GM18867 (cell line): ENCODE data around the gene HDLBP.

ENCODE experiments used
- ATAC-seq: cut with Tn5 transposase; IDR thresholded peaks from one replicate; pipeline ENCODE4 v1.9.1; 2021; ENCODE audit warnings: mild to moderate bottlenecking, moderate library complexity; ENCODE audit not compliant: unreplicated experiment

Gene HDLBP, protein sequence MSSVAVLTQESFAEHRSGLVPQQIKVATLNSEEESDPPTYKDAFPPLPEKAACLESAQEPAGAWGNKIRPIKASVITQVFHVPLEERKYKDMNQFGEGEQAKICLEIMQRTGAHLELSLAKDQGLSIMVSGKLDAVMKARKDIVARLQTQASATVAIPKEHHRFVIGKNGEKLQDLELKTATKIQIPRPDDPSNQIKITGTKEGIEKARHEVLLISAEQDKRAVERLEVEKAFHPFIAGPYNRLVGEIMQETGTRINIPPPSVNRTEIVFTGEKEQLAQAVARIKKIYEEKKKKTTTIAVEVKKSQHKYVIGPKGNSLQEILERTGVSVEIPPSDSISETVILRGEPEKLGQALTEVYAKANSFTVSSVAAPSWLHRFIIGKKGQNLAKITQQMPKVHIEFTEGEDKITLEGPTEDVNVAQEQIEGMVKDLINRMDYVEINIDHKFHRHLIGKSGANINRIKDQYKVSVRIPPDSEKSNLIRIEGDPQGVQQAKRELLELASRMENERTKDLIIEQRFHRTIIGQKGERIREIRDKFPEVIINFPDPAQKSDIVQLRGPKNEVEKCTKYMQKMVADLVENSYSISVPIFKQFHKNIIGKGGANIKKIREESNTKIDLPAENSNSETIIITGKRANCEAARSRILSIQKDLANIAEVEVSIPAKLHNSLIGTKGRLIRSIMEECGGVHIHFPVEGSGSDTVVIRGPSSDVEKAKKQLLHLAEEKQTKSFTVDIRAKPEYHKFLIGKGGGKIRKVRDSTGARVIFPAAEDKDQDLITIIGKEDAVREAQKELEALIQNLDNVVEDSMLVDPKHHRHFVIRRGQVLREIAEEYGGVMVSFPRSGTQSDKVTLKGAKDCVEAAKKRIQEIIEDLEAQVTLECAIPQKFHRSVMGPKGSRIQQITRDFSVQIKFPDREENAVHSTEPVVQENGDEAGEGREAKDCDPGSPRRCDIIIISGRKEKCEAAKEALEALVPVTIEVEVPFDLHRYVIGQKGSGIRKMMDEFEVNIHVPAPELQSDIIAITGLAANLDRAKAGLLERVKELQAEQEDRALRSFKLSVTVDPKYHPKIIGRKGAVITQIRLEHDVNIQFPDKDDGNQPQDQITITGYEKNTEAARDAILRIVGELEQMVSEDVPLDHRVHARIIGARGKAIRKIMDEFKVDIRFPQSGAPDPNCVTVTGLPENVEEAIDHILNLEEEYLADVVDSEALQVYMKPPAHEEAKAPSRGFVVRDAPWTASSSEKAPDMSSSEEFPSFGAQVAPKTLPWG (N-terminal part only)

DNA sequence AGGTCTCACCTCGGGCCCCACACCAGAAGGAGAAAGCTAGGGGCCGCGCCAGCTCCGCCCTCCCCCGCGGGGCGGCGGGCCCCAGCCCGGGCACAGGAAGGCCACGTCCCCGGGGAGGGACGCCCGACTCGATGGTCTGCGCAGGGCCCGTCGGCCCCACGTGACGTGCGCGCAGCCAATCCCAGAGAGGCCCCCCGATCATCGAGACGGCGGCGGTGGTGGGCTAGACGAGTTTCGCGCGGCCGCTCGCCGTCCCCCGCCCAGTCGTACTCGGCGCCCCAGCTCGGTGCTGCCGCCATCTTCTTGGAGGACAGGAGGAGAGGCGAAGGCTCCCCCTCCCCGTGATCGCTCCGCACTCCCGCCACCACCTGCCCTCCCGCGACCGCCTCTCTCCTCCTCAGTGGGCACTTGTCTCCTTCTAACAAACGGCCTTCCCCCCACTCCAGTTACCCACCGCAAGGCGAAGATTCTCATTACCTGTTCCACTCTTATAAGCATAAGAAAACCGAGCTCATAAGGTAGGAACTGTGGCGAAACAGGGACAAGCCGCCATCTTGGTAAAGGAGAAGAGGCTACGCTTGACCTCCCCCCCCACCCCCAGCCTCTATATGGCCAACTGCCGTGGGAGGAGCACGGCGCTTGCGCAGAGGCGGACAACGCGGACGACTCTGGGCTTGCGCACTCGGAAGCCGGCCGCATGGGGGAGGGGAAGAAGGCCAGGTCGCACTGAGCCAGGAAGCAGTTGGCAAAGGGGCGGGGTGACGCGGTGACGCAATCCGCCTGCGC, at the start of gene HDLBP:
Gene HDLBP (minus strand): TSS at position 580 of the 786 bp plus-strand sequence. CDS start 48,803 bp downstream, outside the sequence.
- peak; percentile 73 for ATAC-seq

DNA sequence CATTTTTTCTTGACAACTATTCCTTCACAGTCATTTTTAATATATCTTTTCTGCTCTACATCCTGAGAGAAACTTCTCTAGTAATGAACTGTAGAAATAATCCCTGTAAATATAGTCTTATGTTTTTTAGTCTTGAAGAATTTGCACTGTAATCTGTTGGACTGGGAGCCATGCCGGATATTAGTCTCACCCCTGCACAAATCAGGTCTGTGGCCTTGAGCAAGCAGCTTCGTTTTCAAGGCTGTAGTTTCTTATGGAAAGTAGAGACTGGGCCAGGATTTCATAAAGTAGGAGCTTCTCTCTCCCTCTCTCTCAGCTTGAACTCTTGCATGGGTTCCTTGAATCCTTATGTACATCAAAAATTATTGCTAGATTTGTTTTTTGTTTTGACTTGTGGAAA, 49.3 kb upstream of the HDLBP start:
- ATAC-seq: no peak

DNA sequence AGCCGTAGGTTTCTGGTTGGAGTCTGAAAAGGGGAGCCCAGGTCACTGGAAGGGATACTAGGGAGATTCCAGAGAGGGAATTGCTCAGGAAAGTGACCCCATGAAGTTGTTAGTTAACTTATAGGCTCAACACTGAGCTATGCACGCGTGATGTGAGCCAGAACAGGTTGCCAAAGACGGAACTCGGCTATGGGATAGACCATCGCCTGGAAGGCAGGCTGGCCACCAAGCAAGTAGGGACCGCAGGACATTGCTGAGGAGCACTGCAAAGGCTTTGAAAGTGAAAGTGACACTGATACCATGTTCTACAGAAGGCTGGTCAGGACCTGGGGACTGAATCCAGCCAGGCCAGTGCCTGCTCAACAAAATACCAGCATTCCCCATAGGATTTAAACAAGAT, 48.0 kb upstream of the HDLBP start:
- no peak for ATAC-seq

DNA sequence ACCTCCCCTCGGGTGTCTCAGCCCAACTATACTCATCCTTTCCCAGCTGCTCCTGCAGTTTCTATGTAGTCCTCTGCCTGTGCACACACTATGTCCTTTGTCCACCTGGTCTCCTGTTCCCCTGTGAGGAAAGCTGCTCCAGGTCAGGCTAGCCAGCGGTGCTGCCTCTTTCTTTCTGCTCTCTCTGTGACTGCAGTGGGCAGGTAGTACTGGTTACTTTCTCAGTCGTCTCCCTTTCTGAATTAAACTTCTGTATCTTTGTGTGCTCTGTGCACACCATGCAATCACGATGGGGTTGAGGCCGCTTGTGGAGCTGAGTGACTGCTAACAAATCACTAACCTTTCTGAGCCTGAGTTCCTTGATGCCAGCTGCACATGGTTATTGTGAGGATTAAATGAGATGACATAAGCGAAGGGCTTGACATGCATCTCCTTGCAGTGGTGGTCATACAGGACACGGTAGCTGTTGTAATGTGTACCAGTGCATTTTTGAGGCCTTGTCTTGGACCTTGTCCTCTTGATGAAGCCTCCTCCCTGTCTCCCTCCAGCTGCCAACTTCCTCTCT, 44.1 kb upstream of the HDLBP start:
- no peak for ATAC-seq

DNA sequence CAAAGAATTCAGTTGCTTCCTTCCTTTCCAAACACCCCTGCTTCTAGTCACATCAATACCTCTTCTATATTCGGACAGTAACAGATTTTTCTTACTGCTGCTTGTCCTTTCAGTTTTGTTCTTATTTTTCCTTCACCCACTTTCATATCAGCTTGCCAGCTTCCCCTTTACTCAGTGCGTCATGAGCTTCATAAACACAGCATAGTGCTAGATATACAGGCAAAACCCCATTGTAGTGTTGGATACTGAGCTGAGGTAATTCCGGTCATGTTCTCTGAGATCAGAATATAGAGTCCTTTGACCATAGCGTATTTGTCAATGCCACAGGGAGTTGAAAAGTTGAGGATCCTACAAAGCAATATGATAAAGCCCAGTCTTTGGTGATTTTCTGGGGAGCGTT, 43.0 kb upstream of the HDLBP start:
- ATAC-seq: peak; percentile 36

DNA sequence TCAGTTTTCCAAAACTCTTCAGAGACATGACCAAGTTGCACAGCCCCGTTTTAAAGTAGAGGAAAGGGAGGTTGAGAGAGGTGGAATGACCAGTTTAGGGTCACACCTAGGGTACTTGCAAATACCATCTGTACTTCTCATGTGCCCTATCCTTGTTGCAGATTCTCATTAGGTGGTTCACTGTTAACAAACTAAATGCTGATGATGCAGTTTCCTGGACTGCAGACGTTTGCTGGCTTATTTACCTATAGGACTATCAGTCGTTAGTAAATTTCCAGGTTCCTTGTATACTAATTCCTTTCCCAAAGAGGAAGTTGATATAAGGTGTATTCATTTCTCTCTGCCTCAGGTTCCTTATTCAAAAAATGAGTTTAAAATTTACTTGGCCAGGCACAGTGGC, 42.1 kb upstream of the HDLBP start:
- ATAC-seq: no peak

DNA sequence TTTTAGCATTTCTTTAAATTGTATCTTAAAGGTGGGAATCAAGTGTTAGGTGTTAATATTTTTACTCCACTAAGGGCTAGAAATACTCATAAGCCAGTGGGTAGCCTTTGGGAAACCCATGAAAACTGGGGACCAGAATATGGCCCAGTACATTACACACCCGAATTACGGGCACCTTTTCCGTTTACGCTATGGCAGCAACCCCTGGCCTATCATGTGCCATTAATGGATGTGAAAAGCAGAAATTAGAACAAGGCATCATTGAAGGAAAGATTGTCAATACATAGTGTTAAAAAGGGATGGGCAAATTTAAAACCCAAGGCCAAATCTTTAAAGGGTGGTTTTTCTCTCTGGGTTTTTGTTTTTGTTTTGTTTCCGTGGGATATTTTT, 41.4 kb upstream of the HDLBP start:
- ATAC-seq: no peak

DNA sequence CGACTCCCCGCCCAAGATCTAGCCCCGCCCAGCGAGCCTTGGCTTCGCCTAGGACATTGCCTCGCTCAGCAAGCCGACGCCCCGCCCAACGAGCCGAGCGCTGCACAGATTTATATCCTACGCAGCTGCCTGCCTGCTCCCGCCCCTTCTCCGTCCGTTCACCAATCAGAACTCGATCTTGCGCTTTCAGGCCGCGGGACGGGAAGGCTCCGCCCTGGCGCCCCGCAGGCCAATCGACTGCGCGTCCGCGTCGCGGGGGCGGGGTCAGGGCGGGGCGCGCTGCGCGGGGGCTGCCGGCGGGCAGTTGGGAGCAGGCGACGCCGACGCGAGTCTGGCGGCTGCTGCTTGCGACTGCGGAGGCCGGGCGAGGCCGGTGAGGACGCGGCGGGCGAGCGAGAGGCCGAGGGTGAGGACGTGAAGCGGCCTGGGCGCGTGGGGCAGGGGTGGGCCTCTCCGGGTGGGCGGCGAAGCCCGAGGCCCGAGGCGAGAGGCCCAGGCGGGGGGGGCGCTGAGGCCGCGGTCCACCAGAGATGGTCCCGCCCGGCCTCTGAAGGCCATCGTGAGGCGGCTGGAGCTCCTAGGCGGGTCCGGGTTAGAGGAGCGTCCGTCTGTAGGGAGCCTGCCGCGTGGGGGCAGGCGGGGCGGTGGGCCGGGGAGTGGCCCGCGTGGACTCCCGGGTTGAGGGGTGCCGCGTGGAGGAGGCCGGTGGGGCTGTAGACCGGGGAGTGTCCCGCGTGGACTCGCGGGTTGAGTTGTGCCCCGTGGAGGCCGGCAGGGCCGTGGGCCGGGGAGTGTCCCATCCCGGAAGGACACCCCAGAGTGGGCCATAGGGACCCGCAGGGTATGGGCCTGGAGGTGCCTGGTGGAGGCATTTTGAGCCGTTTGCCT, 40.8 kb upstream of the HDLBP start, which contains the start of gene FARP2:
Gene FARP2 (plus strand): TSS at position 303 of the 888 bp plus-strand sequence. CDS start 16,823 bp downstream, outside the sequence.
- ATAC-seq: peak; percentile 75

DNA sequence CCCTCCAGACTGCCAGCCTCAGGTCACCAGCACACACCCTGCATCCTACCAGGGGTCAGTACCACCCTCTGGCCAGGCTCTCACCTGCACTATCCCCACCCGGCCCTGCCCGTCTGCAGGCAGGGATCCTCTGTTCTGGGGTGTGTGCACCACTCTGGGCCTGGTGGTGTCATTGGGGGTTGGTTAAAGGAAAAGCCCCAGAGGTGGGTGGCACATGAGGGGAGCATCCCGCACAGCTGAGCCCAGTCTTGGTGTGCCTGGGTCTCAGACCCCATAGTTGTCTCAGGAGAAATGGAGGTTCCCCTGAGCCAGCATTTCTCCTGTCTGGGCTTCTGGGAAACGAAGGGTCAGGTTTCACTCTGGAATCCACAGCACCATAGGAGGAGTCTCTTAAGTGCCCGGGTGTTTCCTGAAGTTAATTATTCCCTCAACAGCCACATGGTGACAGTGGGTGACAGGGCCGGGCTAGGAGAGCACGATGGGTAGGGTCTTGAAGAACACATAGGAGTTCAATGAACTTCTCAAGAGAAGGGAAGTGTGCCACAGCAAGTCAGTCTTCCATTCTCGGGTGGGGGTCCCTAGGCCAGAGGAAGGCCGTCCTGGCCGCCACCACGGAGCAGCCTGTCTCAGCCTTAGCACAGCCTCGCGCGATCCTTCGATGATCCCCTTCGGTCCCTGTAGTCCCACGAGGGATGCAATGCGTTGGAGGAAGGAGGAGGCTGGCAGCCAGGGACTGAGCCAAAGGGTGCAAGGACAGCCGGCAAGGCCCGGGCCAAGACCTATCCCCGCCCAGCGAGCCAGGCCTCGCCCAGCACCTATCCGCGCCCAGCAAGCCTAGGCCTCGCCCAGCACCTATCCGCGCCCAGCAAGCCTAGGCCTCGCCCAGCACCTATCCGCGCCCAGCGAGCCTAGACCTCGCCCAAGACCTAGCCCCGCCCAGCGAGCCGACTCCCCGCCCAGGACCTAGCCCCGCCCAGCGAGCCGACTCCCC, 39.5 kb upstream of the HDLBP start:
- no peak for ATAC-seq

DNA sequence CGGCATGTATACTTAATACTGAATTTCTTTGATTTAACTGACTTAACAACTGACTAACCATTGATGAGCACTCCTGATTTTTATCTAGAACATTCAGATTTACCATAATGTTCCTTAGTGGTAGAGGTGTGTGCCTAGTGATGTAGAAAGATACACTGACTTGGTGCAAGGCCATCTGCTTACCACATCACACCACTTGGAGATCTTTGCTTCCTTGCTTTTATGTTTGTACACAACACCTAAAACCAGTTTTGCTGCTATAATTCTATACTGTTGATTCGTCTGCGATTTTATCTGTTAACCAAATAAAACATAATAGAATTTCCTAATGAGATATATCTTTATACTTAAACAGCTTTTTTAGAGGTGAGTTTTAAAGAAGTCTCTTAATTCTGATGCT, 36.8 kb upstream of the HDLBP start:
- no peak for ATAC-seq

DNA sequence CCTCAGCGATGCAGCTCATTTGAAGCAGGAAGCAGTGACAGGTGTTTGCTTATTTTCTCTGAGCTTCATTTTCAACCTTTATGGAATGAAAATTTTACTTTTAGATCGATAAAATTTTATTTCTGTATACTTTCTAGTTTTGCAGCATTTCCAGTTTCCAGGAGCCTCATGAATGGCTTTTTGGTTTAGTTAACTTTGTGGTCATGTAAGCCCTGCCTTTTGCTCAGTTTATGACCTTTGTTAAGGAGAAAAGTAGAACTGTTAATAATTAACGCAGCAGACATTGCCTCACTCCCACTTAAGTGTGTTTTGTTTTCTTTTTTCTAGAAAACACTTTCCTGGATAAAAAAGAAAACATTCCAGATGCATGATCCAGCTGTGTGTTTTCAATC, 36.2 kb upstream of the HDLBP start:
- no peak for ATAC-seq

DNA sequence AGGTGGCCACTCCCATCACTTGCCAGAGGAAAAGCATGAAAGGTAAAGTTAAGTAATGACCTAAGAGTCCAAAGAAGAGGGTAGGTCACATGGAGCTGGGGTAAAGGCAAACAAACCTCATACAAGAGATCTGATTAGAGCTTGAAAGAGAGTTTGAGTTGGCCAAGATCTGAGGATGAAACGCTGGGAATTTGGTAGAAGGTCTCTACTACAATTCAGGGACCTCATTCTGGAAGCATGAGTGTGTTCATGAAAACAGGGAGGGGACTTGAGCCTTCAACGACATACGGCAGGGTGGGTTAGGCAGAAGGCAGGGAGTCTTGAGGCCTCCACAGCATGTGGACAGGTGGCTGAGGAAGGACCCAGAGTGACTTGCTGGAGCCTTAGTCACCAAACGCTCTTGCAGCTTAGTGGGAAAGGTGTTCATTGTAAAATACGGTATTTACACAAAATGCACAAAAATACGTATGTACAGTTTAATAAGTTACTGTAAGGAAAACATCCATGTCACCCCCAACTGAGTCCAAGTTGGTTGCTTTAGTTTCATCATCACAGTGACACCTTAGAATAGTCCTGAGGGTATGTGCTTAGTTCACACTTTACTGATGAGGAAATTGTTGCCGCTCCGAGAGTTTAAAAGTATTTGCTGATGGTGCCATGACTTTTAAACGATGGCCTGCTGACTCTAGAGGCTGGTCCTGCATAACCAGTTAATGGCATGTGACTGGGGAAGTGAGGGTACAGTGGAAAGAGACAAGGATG, 35.6 kb upstream of the HDLBP start:
- ATAC-seq: no peak

DNA sequence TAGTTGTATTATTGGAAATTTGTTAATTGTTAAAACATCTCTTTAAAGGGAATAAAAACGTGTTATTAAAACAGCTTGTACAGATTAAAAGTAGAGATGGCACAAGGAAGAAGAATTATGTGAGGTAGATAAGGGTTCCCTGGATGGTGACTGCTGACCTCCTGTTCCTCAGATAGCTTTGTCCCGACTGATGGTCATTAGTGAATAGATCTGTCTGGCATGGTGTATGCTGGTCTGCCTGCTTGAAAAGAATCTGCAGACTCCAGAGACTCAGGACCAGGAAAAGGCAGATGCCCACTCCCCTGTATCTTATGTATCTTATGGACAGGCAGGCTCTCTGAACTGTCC, 35.0 kb upstream of the HDLBP start:
- ATAC-seq: no peak

DNA sequence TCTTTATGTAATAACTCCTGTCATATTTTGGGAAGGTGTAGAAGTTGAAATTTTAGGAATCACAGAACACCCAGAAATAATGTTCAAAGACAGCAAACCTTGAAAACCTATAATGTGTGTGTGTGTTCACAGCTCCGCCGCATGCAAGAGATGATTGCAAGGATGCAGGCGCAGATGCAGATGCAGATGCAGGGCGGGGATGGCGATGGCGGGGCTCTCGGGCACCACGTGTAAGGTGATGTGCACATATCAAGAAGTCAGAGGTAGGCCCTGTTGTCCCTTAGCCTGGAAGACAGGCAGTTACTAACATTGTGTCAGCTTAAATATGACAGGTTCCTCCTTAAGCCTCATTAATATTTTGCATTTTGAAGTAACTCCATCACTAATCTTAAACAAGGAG, 34.5 kb upstream of the HDLBP start:
- ATAC-seq: no peak

DNA sequence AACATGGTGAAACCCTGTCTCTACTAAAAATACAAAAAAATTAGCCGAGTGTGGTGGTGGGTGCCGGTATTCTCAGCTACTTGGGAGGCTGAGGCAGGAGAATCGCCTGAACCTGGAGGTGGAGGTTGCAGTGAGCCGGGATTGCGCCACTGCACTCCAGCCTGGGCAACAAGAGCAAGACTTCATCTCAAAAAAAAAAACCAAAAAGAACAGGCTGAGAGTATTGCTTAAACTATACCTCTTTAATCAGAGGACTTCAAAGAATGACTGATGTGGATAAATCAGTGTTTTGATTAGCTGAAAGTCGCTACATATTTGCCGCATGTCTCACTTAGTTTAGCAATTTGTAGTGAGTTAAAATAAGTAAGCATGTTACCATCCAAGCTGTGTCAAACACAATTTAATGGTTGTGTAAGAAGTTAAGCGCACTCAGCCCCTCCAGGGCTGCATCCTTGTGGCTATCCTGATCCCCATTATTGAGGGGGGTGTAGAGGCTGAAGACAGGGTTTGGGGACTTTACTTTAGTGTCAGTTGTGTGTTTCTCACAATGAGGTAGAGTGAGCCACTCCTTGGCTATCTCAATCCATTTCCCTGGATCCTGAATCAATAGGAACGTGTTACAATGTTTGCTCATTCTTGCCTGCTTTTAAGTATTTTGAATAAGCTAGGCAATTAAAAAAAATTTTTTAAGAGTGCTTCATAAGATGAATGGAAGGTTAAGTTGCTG, 29.6 kb upstream of the HDLBP start:
- no peak for ATAC-seq

DNA sequence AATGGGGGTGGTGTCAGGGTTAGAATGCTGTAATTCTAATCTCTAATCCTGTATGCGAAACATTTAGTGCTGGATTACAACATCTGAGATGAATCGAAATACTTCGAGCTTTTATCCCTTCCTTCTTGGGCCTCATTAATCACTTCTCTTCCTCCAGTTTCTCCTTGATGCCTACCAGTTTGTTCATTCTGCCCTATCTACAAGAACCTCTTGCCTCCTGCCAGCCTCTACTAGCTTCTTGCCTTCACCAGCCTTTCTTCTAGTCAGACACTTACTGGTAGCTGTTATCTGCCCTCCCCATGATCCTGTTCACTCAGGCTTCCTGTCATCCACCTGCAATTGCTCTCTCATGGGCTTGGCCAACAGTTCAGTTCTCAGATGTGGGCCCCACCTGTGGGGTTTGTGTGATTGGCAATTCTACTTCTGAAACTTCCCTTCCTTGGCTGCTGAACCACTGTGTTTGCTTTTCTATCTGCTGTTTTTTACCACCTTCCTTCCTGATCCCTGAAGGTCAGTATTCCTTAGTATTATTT, 25.2 kb upstream of the HDLBP start:
- no peak for ATAC-seq
